ENCODE data around the gene LENG1. TPM values are rescaled to one million over a fixed set of nuclear protein-coding genes. Genes with fewer than 3 reads are reported as not detected.

The LENG1 gene
- total and polyA plus RNA-seq, 9 of the 15 experiments (the other 6 are each of a cell fraction or from before 2014, with no cell fraction given): 0.30 to 10.5 (median 4.7) TPM

DNA sequence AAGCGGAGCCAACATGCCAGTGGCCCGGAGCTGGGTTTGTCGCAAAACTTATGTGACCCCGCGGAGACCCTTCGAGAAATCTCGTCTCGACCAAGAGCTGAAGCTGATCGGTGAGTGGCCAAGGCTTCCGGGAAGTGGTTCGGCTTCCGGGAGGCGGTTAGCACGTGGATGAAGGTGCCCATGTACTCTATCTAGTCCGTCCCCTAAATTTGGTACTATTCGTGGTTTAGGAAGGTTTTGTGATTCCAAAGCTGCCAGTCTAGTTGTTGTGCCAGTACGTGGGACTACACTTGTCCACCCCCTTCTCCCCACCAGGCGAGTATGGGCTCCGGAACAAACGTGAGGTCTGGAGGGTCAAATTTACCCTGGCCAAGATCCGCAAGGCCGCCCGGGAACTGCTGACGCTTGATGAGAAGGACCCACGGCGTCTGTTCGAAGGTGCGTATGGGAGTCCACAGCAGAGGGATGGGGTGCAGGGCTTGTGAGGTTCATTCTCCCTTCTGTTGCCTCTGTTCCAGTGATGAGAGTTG, 41.7 kb upstream of the LENG1 start (continued):
- TF ChIP-seq, protein P1, sequence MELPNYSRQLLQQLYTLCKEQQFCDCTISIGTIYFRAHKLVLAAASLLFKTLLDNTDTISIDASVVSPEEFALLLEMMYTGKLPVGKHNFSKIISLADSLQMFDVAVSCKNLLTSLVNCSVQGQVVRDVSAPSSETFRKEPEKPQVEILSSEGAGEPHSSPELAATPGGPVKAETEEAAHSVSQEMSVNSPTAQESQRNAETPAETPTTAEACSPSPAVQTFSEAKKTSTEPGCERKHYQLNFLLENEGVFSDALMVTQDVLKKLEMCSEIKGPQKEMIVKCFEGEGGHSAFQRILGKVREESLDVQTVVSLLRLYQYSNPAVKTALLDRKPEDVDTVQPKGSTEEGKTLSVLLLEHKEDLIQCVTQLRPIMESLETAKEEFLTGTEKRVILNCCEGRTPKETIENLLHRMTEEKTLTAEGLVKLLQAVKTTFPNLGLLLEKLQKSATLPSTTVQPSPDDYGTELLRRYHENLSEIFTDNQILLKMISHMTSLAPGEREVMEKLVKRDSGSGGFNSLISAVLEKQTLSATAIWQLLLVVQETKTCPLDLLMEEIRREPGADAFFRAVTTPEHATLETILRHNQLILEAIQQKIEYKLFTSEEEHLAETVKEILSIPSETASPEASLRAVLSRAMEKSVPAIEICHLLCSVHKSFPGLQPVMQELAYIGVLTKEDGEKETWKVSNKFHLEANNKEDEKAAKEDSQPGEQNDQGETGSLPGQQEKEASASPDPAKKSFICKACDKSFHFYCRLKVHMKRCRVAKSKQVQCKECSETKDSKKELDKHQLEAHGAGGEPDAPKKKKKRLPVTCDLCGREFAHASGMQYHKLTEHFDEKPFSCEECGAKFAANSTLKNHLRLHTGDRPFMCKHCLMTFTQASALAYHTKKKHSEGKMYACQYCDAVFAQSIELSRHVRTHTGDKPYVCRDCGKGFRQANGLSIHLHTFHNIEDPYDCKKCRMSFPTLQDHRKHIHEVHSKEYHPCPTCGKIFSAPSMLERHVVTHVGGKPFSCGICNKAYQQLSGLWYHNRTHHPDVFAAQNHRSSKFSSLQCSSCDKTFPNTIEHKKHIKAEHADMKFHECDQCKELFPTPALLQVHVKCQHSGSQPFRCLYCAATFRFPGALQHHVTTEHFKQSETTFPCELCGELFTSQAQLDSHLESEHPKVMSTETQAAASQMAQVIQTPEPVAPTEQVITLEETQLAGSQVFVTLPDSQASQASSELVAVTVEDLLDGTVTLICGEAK (IDR thresholded peaks at IDR 0.05): 0 out of 2 replicates have a peak, but pooled peaks have one; percentile 16
- TF ChIP-seq, protein P1 (CRISPR knock-in tag; IDR thresholded peaks at IDR 0.05): no peak
- TF ChIP-seq, protein P2, sequence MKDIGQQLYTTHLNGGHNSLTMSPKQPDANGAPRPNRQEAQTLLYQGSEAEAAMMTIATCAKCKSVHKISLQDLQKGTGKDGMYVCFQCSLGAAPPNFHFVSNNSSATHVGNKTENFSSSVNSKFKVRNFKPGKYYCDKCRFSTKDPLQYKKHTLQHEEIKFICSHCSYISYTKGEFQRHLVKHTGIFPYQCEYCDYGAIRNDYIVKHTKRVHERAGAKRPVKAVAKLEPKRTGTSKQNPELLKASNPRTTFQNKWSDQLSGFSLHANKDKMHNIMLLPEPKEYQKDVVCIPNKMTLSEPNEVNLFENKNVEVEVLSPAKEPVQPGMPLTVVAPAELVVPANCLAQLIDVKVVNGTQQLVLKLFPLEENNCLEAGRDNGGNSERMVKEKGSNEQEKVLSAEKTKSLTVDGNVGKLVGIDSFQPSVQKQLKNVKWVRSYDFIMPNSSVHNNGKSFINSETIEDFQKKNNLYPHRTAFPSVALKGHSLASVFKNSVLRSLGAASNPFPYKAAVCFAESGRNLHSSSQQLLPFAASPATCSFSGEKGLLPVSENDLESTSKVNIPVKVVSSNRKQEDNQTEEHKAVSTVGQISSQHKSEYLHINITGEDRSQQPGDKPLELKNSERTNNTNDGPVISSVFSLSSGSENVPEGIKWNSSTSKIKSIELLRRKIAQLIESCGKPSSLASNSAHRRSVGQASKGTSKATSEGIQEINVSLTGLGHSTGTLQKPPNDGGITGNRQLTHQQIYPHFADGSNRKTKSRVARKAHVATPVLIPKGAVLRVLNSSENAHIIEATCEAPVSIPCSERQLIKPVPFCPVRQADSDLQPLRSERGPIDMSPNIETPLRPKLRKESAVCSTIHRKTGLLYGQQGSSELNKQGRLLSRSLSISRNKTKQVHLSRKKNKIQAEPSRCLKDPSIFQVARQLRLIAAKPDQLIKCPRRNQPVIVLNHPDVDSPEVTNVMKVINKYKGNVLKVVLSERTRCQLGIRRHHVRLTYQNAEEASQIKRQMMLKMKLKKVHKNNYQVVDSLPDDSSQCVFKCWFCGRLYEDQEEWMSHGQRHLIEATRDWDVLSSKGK (CRISPR knock-in tag; IDR thresholded peaks at IDR 0.05): no peak
- TF ChIP-seq COPS2 (conservative IDR thresholded peaks at IDR 0.05) (no peak), NFE2 (IDR thresholded peaks at IDR 0.05; ENCODE audit: low read depth) (no peak), ZBTB11 (CRISPR knock-in tag; IDR thresholded peaks at IDR 0.05) (peak in 1 of 3 experiments; percentile 3; a peak in 1 of 6 replicates), ZFPM2 (CRISPR knock-in tag; IDR thresholded peaks at IDR 0.05) (0 out of 2 replicates have a peak, but pooled peaks have one; percentile 2), CEBPB (tag; IDR thresholded peaks at IDR 0.05) (no peak), SNRNP70 (optimal IDR thresholded peaks at IDR 0.05; ENCODE audit: low read depth, low read length) (peak; percentile 69)

Data from K562 (cell line).